NB4 (cell line): ENCODE data around the gene SCAI.
A peak's percentile ranks its signal among the peaks of the same experiment; 100 is the strongest.
"Not testable (repeated sequence)": the region's sequence is repeated elsewhere in the genome, so short reads cannot be mapped to it uniquely, and the experiment has no call there.

Experiments
- DNase-seq: peaks from one replicate; pipeline ENCODE4 v3.0.0; 2010; ENCODE audit warnings: low read depth
- H3K4me3 ChIP-seq: one replicate; pipeline ENCODE4 v1.5.1; 2011; ENCODE audit warnings: mild to moderate bottlenecking, low read depth, low read length, moderate library complexity
- CTCF ChIP-seq: IDR thresholded peaks from one replicate; pipeline ENCODE4 v1.5.1; 2012; ENCODE audit warnings: low read depth, low read length
- MAX ChIP-seq: IDR thresholded peaks from 2 replicates; pipeline ENCODE4 v1.6.1; 2011; ENCODE audit warnings: low read depth, low read length
- MYC ChIP-seq: IDR thresholded peaks from 2 replicates; pipeline ENCODE4 v1.6.1; 2011; ENCODE audit warnings: low read depth, low read length
- POLR2A ChIP-seq: IDR thresholded peaks from 2 replicates; pipeline ENCODE4 v1.6.1; 2011; ENCODE audit warnings: mild to moderate bottlenecking; ENCODE audit not compliant: insufficient read length; ENCODE audit errors: extremely low read depth

The SCAI gene

GRCh38 chr9:125133403-125134329 is 9.7 kb downstream of the SCAI start:
- no peak for DNase-seq
- TF ChIP-seq CTCF (no peak), POLR2A (no peak), MYC (no peak), MAX (no peak)
- no peak overlapping the region for H3K4me3 ChIP-seq

GRCh38 chr9:125131778-125132177 is 11.6 kb downstream of the SCAI start:
- TF ChIP-seq CTCF (no peak), MYC (no peak), MAX (no peak)
- no peak for DNase-seq

GRCh38 chr9:125126019-125126746 is 17.1 kb downstream of the SCAI start:
- no peak overlapping the region for H3K4me3 ChIP-seq
- TF ChIP-seq MYC (peak; percentile 97), POLR2A (no peak), MAX (peak; percentile 96), CTCF (no peak)
- peak; percentile 92 for DNase-seq

More at GRCh38 chr9:125131778-125132177, 11.6 kb downstream of the SCAI start:
- H3K4me3 ChIP-seq: no peak overlapping the region

GRCh38 chr9:125125523-125125922 is 17.8 kb downstream of the SCAI start:
- H3K4me3 ChIP-seq: no peak overlapping the region
- DNase-seq: no peak
- TF ChIP-seq POLR2A: no peak

- no peak overlapping the region for H3K4me3 ChIP-seq
- TF ChIP-seq MAX (no peak), CTCF (no peak), POLR2A (no peak), MYC (no peak)
- no peak for DNase-seq
Observed at GRCh38 chr9:125121146-125121545, 22.2 kb downstream of the SCAI start.

GRCh38 chr9:125119643-125120286 is 23.6 kb downstream of the SCAI start:
- no peak for DNase-seq
- no peak overlapping the region for H3K4me3 ChIP-seq
- no peak for TF ChIP-seq MAX
- TF ChIP-seq CTCF: no peak
- no peak for TF ChIP-seq MYC
- no peak for TF ChIP-seq POLR2A

- not testable (repeated sequence) for H3K4me3 ChIP-seq, DNase-seq
Observed at GRCh38 chr9:125118696-125119095, 24.6 kb downstream of the SCAI start.

- not testable (repeated sequence) for DNase-seq, H3K4me3 ChIP-seq
Observed at GRCh38 chr9:125114503-125114902, 28.8 kb downstream of the SCAI start.
